ENCODE data around the gene KIFAP3.

The KIFAP3 gene

GRCh38 chr1:169929210-169929526, 145.3 kb downstream of the KIFAP3 start:
- no peak overlapping the region for H3K4me2 ChIP-seq (ENCODE audit: low read depth, low read length, poor library complexity, severe bottlenecking)
- no peaks in the 10 kb centered on the region for H3K27me3 ChIP-seq (ENCODE audit: low read length)
- H3K27ac ChIP-seq (ENCODE audit: low read depth, low read length) = no peak overlapping the region
- H3K79me2 ChIP-seq (ENCODE audit: insufficient read depth, low read length) = no peaks in the 10 kb centered on the region
- H3K9ac ChIP-seq (ENCODE audit: low read length) = no peak overlapping the region
- H2AFZ ChIP-seq (ENCODE audit: low read depth, low read length, severe bottlenecking) = no peak overlapping the region
- no peaks in the 10 kb centered on the region for H3K9me3 ChIP-seq (ENCODE audit: insufficient read depth, low read length)
- 0 out of 2 replicates have a peak, but pooled peaks cover 2% of the 10 kb centered on the region for H3F3A ChIP-seq (ENCODE audit: insufficient read depth)
- H3K9me2 ChIP-seq (replicated peaks; ENCODE audit: insufficient read depth, low read length) = no peaks in the 10 kb centered on the region
- no peaks in the 10 kb centered on the region for H4K20me1 ChIP-seq (ENCODE audit: low read depth, low read length)
- no peak overlapping the region for H3K4me3 ChIP-seq (ENCODE audit: insufficient read depth, low read length, poor library complexity, severe bottlenecking)
- no peak for TF ChIP-seq CTCF (IDR thresholded peaks at IDR 0.05; ENCODE audit: insufficient read depth, low read length, poor library complexity, severe bottlenecking)
- TF ChIP-seq EZH2phosphoT487 (conservative IDR thresholded peaks at IDR 0.05; ENCODE audit: low read length) = no peak
- no peaks in the 10 kb centered on the region for H3K36me3 ChIP-seq (ENCODE audit: low read length)

GRCh38 chr1:169928438-169929209, 145.9 kb downstream of the KIFAP3 start:
- no peak overlapping the region for H2AFZ ChIP-seq (ENCODE audit: low read depth, low read length, severe bottlenecking)
- H3K27me3 ChIP-seq (ENCODE audit: low read length) = no peaks in the 10 kb centered on the region
- peak; percentile 57 for TF ChIP-seq CTCF (IDR thresholded peaks at IDR 0.05; ENCODE audit: insufficient read depth, low read length, poor library complexity, severe bottlenecking)
- TF ChIP-seq EZH2phosphoT487 (conservative IDR thresholded peaks at IDR 0.05; ENCODE audit: low read length) = no peak
- no peak overlapping the region for H3K27ac ChIP-seq (ENCODE audit: low read depth, low read length)
- H3K4me3 ChIP-seq (ENCODE audit: insufficient read depth, low read length, poor library complexity, severe bottlenecking) = no peak overlapping the region
- H3K9ac ChIP-seq (ENCODE audit: low read length) = no peak overlapping the region
- no peaks in the 10 kb centered on the region for H4K20me1 ChIP-seq (ENCODE audit: low read depth, low read length)
- H3F3A ChIP-seq (ENCODE audit: insufficient read depth) = 0 out of 2 replicates have a peak, but pooled peaks cover 2% of the 10 kb centered on the region
- H3K9me3 ChIP-seq (ENCODE audit: insufficient read depth, low read length) = no peaks in the 10 kb centered on the region
- H3K4me2 ChIP-seq (ENCODE audit: low read depth, low read length, poor library complexity, severe bottlenecking) = no peak overlapping the region
- no peaks in the 10 kb centered on the region for H3K79me2 ChIP-seq (ENCODE audit: insufficient read depth, low read length)
- no peaks in the 10 kb centered on the region for H3K9me2 ChIP-seq (replicated peaks; ENCODE audit: insufficient read depth, low read length)
- H3K36me3 ChIP-seq (ENCODE audit: low read length) = no peaks in the 10 kb centered on the region

GRCh38 chr1:169925505-169926482, 148.7 kb downstream of the KIFAP3 start:
- Histone ChIP-seq H3K36me3 (ENCODE audit: low read length) (no peaks in the 10 kb centered on the region), H3K79me2 (ENCODE audit: insufficient read depth, low read length) (no peaks in the 10 kb centered on the region), H3K9me2 (replicated peaks; ENCODE audit: insufficient read depth, low read length) (no peaks in the 10 kb centered on the region), H3K4me3 (ENCODE audit: insufficient read depth, low read length, poor library complexity, severe bottlenecking) (no peak overlapping the region), H2AFZ (ENCODE audit: low read depth, low read length, severe bottlenecking) (no peak overlapping the region), H3F3A (ENCODE audit: insufficient read depth) (0 out of 2 replicates have a peak, but pooled peaks cover 2% of the 10 kb centered on the region), H3K27me3 (ENCODE audit: low read length) (no peaks in the 10 kb centered on the region), H3K27ac (ENCODE audit: low read depth, low read length) (no peak overlapping the region), H3K4me2 (ENCODE audit: low read depth, low read length, poor library complexity, severe bottlenecking) (no peak overlapping the region), H3K9ac (ENCODE audit: low read length) (no peak overlapping the region), H3K9me3 (ENCODE audit: insufficient read depth, low read length) (no peaks in the 10 kb centered on the region), H4K20me1 (ENCODE audit: low read depth, low read length) (no peaks in the 10 kb centered on the region)
- TF ChIP-seq CTCF (IDR thresholded peaks at IDR 0.05; ENCODE audit: insufficient read depth, low read length, poor library complexity, severe bottlenecking) (no peak), EZH2phosphoT487 (conservative IDR thresholded peaks at IDR 0.05; ENCODE audit: low read length) (no peak)

All from SU-DHL-6 (cell line).